NCI-H146 treated with DMSO at 0.1 percent for 48 hours (cell line): ENCODE results near the gene TNS3.

Source experiments
- DNase-seq: peaks from one replicate; lab custom pipeline; 2025; ENCODE audit not compliant: unreplicated experiment; lab: John Stamatoyannopoulos, UW

Gene TNS3

DNA sequence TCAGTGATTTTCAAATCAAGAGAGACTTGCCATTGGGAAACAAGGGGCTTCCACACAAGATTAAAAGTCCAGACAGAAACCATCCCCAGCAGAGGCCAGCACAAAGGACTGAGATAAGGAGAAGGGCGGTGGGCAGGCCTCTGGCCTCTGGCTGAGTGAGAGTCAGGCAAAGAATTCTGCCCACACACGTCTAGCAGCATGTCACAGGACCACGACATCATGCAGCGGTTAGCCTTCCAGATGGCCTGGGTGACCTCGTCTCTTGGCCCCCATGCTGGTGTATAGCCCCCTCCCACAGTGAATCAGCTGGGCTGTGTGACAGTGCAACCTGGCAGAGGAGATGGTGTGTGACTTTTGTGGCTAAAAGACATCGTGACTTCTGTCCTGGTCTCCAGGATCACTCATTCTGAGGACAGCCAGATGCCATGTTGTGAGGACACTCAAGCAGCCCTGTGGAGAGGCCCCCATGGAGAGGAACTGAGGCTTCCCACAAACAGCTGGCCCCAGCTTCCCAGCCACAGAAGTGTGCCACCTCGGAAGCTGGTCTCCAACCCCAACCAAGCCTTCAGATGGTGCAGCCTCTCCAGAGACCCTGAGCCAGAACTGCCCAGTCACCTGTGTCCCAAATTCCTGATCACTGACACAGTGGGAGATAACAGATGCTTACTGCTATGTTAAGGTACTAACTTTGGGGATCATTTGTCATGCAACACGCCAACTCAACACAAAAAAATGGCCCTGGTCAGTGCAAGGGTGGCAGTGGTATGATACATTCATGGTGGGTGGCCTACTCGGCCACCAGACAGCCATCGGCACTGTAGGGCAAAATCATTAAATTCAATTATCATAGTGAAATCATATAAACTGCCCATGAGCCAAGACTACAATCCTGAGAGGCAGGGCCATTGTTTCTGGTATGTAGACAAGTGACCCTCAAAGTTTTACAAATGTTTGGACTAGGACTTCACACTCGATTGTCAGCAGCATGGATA lies 73.2 kb downstream of the TNS3 start:
- DNase-seq, result no peak

DNA sequence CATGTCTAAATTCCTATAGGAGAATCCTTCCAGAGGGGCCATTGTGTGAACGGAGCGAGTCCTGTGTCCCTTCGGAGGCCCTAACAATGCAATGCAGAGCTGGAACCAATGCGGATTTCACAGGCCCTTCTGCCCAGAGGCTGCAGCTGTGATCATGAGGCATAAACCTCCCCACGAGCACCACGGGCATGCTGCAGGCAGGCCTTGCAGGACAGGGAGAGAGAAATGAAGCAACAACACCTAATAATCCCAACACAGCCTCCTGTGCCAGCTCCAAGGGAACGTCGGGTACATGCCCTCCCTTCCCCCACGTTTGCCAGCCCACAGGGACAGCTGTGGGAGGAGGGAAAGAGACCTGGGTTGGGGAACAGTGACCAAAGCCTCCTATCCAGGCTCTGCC lies 74.4 kb downstream of the TNS3 start:
- no peak for DNase-seq

DNA sequence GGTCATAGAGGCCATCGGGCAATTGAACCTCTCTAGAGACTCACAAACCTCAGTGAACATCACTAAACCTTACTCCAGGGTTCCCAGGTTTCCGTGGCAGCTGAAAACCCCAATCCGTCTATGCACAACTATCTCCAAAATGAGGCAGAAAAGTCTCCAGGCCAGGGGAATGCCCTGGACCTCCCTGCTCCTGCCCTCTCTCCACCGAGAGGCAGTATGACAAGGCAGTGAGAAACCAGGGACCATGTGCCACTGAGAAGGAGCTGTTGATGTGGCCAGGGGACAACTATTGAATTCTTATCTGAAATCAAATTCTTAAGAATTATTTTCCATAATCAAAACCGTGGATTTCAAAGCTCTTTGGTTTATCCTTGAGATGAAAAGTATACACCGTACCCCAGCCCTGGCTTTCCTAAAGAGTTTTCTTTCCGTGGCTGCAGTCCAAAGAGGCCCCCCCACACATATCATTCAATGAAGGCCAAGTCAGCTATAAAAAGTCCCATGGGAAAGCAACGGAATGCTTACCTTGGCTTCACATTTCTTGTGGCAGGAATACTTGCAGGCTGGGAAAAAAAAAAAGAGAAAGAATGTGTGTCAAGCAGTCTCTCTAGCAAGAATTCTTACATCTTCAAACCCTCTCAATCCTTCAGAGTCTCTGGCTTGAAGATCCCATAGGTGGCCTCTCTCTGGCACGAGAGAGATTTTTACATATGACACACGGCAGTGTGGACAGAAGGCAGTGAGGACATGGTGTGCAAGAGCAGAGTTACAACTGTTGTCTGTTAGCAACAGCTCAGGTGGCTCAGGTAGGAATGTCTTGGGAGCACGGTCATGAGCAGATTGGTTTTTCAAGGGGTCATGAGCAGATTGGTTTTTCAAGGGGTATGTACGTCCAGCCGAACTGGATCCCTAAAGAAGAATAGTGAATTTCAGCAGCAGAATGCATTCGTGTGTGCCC lies 75.2 kb downstream of the TNS3 start:
- DNase-seq, result no peak

DNA sequence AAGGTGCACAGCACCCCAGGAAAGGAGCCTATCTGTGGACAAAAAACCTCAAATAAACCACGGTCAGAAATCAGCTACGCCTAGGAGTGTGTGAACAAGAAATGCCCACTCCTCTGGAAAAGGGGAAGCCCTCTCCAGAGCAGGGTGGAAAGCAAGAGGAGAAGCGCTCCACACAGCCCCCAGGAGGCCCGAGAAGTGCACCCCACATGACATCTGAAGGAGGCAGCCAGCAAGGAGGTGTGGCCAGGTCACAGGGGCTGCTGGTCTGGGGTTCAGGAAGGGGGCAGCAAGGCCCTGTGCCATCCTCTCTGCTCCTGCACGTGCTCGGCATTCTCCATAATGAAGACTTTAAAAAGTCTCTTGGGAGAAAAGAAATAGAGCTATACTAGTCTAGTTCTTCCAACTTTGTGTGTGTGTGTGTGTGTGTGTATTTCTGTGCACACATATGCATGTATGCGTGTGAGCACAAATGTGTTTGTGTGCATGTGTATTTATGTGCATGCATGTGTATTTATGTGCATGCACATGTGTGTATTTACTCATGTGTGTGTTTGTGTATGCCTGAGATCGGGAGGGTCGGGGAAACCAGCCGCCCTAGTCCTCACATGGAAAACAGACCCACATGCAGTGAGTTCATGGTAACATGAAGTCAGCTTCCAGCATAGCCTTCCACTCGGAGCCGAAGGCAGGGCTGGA lies 76.5 kb downstream of the TNS3 start:
- no peak for DNase-seq

DNA sequence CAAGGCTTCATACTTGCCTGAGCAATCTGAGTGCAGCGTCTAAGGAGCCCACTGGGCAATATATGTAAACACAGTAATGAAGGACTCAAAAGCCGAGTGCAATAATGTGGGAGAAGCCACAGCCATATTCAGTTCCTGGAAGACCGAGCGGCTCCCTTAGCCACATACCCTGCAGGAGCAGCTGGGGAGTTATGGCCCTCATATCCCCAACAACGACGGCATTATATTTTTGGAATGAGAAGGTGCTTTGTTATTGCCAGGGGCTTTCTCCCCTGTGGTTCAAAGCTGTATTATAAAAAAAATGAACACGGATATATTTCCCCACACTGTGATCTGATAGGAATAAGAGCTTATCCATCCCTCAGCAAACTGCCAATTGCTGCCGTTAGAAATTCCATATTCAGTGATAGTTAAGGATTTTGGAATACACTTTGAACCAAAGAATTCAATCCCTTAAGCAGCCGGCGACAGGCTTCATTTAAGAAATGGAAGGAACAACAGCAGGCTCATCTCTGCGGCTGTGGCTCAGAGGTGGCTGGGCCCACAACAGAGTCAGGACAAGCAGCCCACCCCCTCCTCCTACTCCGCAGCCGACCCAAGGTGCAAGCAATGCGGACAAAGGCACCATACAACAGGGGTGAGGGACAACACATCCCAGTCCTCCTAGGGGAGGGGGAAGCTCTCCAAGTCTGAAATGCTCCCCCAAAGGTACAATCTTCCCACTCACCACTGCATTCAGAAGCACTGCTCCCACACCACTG lies 77.2 kb downstream of the TNS3 start:
- no peak for DNase-seq

DNA sequence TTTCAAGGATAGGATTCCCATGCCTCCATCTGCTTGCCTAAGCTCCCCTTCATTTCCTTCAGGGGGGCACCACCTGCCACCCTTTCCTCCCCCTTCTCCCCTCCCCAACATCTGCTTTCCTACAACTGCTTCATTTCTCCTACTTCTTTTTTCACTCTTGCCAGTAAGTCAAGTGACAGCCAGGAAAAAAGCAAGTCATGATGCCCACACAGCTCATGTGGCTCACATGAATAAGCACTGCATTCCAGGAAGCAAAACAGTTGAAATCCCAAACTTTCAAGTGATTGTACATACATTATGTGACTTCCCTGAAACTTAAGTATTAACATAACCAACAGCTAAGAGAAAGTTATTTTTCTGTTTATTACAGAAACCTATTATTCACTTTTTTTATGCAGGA lies 78.6 kb downstream of the TNS3 start:
- DNase-seq, result no peak

DNA sequence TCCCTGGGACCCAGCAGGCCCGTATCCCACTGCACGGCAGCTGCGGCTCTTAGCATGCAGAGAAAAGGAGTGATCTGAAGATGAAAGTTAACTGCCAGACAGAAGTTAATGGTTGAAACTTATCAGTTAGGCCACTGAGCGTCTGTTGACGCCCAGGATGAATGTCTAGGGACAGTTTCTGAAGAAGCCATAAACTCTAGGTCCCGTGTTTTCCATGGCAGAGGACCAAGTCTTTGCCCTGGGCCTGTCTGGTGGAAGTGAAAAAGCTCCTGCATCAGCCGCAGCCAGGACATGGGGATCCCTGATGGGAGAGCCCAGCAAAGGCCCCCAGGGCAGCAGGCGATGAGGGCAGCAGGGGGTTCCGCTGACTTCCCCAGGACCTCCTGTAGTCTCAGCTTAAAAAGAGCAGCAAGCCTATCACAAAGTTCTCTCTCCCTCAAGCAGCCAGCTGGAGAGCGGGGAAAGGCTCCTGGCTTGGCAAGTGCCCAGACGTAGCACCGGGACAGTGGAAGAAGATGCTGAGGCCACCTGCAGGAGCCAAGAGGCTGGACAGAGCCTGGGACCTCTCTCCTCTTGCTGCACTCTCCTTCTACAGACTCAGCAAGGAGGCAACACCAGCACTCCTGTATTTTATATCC lies 79.6 kb downstream of the TNS3 start:
- no peak for DNase-seq

DNA sequence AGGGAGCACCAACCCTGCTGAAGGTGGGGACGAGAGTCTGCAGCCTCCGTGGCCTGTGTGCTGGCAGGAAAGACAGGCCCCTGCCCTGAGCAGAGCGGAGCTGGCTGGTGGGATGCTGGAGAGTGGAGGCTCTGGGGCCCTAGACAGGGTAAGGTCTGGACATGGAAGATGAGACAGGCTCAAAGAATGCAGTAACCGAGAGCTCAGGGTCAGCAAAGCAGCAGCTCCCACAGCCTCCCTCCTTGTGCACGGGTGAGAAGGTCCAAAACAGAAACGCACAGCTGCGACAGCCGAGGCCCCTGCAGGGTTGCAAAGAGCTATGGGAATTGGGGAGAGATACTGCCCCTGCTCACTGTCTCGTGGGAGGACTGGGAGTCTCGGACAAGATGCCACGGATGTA lies 80.5 kb downstream of the TNS3 start:
- no peak for DNase-seq

DNA sequence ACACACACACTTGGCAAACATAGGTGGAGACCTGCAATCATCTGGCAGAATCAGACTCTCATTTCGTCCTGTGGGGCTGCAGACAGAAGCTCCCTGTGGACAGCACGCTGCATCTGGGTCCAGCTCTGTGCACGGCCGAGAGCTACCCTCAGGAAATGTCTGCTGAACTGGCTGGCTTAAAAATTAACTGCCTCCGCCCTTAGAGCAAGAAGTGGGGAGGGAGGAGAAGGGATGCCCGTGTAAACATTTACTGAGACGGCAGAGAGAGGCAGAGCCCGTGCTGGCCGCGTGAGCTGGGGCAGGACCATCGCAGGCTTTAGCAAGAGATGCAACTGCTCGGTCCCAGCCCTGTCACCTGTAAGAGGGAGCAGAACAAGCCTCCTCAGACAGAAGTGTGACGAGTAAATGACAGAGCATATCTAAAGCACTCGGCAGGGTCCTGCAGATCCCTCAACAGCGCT lies 81.8 kb downstream of the TNS3 start:
- DNase-seq, result no peak

DNA sequence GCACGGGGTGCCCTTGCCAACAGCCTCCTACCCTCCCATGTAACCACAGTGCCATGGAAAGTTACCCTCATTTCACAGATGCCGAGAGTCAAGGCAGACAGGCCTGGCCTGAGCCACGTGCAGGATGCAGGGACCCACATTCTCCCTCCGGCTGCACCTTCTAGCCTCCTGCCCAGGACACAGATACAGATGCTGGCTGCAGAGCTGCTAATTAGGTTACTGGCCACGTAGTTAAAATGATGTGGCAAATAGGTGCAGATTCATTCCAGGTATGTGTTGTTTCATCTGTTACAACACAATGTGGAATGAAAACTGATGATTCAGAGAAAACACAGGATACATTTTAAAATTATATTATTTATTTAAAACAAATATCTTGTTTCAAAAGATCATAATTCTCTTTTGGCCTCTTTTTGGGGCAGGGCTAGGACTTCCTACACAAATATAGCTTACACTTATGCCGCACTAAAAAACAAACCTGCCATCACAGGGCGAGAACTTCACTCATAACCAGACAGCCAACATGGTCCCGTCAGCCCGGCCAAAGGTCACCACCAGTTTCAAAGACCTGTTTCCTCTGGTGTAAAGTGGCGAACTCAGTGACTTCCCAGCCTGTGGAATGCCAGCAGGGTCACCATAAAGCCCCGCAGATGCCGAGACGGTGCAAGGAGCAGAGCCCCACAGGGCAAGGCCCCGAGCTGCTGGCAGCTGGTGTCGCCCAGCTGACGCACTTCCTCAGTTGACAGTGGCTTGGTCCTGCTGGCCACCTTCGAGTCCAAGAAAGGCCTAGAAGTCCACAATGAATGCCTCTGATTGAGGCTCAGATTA lies 83.5 kb downstream of the TNS3 start:
- no peak for DNase-seq

DNA sequence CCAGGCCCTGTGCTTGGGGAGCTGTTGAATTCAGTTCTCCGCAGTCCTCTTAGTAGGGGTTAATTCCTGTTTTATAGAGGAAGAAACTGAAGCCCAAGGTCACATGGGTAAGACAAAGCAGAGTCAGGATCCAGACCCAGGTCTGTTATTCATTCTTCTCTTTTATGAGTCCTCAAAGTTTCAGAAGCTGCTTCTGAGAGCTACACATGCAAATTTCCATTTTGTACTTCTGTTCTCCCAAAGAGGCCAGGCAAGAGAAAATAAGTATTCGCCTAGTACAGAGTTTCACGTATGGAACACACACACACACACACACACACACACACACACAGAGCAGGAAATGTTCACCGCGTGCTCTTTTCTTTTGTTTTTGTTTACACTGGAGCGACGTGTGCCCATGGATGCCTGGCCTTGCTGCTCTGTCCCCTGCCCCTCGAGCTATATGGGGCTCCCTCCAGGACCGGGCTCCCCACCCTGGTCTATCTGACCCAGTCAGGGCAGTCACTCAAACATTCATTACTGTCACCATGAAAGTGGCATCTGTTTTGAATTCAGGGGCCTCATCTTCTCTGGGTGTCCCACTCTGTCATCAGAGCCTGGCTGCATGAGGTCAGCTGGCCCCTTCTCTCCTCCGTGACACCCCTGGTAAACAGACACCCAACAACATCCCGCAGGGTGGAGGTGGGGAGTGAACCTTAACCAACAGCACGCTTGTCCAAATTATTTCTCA lies 84.4 kb downstream of the TNS3 start:
- DNase-seq, result no peak

DNA sequence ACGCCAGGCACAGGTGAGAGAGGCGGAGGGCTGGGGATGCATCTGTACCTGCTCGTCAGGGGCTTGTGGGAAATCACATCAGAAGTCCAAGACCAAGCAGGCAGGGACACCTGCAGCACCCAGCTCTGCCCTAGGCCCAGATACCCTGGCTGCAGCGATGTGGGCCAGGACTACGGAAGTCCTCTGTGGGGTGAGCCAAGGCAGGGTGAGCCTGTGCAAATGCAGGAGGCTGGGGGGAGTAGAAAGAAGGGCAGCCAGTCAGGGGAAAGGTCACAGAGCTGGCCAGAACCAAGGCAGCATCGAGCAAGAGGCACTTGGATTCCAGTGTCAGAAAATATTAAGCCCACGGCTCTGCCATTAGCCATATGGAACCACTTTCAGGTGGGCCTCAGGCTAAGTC lies 85.2 kb downstream of the TNS3 start:
- no peak for DNase-seq

DNA sequence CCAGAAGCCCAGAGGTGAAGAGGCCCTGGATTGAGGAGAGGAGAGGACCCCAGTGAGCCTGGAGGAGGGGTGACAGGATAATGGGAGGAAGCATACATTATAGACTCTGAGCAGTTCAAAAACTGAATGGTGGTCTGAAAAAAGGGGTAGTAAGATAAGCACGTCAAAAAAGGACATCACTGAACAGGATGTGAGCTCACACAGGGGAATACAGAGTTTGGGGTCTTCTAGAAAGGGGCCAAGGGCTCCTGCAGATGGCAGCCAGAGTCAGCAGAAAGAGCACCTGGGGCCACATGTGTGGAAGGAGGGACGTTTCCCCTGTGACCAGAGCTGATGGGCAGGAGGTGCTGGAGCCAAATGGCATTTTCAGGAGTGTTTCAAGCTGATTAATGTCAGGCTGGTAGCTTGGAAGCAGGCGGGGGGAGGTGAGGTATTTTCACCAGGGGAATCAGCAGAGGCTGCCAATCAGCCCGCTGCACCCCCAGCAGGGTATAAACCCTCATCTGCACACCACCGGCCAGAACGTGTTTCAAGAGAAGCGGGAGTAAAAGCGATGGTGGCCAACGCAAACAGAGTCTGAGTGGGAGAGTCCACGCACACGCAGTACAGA lies 85.8 kb downstream of the TNS3 start:
- no peak for DNase-seq

DNA sequence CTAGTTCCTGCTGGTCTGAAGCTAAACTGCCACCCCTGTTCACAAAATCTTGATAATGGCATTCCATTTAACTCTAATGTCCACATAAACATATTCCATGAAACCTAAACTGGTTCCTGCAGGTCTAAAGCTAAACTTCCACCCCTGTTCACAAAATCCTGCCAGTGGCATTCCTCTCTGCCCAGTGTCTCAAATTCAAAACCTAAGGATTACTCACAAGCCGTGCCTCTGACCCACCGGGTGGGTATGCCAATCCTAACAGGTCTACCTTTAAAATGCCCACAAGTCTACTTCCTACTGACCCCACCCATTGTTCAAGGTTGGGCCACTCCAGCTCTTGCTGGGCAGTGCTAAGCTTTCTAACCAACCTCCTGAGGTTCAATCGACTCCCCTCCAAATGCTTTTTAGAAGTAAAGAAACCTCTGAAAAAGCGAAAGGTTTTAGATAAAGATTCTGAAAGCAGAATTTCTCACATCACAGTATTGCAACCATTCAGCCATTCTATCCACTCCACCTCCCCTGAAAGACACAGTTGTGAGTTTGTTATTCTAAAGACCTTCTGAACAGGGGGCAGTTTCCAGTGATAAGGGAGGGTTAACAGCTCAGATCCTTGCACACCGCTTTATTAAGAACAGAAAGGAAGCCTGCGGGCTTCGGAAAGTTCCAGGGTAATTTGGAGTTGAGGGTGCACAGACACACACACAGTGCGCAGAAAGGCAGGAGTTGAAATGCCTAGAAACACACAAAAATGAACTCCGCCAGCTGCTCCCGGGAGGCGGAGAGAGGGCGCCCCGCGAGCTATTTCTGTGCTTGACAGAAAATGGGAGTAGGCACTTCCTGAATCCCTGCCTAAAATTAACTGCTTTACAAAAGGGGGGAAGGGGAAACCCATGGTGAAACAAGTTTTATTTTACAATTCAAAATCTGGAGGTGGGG lies 87.7 kb downstream of the TNS3 start:
- no peak for DNase-seq

DNA sequence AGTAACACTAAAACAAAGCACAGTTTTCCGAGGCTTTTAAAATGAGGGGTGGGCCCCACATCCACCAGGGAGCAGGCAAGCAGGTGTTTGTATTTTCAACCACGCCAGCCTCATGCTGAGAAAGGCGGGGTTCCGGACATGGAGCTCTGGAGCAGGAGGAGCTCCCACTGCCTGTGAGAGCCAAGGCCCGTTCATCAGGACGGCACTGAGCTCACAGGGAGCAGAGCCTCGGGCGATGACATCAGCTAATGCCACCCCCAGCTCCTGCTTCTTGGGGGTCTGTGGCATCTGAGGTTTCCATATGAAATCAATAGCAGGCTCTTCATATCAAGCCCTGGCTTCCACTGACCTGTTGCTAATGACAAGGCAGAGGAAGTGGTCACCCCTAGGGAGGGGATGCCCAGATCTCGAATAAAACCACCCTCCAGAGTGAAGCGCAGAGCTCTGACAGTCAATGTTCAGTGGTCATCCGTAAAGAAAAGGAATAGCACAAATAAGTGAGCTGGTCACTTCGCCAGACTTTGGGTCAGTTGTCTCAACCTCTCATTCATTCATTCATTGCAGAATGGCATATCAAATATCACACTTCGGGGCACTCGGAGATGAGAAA lies 89.1 kb downstream of the TNS3 start:
- DNase-seq, result peak; percentile 91

DNA sequence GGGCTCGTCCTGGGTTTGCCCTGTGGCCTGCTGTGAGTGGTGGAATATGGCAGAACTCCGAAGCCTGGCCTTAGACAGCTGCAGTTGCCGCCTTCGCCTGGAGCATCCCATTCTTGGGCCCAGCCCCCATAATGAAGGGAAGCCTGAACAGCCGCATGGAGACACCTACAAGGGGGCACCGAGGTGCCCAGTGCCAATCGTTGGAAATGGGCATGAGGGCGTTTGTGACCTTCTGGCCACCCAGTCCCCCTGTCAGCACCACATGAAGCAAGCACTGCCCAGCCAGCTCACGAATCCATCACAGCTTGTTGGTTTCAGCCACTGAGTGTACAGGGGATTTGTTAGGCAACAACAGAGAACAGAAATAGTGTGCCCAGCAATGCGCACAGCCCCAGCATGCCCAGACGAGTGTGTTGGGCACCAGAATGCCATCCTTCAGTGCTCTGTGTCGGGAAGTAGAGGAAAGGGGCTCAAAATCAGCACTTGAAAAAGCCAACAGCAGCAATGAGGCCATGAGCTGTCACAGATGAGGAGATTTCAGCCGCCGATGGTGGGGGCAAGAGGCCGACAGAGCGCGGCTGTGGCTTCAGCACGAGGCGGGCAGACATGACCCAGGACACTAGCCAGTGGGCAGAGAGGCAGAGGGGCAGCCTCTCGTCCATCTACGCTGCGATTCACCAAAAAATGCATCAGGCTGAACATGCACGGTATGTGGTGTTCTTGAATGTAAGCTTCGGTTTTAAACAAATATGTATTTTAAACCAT lies 91.2 kb downstream of the TNS3 start:
- DNase-seq, result no peak
